Bone marrow (tissue), 2 donors: ENCODE results near the gene HOXC5.

Source experiments
- DNase-seq, 2 donors: peaks; one replicate each; lab custom pipeline; 2025; lab: John Stamatoyannopoulos, UW

Gene HOXC5

DNA sequence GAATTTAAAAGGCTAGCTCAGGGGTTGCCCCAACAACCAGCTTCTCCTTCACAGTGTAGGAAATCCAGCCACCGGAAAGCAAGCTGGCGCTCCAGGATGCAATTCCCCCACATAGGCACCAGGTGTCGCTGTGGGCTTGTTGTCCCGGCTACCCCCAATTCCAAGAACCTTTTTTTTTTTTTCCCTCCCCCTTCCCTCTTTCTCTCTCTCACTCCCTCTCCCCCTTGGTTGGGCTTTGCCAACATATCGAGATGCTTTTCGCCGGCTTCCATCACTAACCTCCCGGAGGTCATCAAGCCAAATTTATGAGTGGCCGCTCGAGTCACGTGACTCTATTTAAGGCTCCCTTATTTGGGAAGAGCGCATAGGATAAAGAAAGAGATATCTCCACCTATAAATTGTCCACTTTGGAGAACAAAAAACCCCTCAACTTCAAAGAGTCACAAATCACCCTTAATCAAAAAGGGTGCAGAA lies at the start of gene HOXC5:
HOXC5 (plus strand) TSS at position 424 of the 474 bp plus-strand sequence. CDS start 73 bp downstream, outside the sequence.
- peak; percentile 9 to 22 for DNase-seq

GRCh38 chr12:53983568-53983949 lies 49.3 kb upstream of the HOXC5 start:
- no peak for DNase-seq

- no peak for DNase-seq
These were observed 48.8 kb upstream of the HOXC5 start for GRCh38 chr12:53983950-53984572.

GRCh38 chr12:53984901-53985691 lies 47.8 kb upstream of the HOXC5 start, which contains the start of gene HOXC10:
HOXC10 (plus strand) TSS chr12:53985146; CDS start chr12:53985260, 114 bp downstream.
- DNase-seq: peak; percentile 22 to 43

DNA sequence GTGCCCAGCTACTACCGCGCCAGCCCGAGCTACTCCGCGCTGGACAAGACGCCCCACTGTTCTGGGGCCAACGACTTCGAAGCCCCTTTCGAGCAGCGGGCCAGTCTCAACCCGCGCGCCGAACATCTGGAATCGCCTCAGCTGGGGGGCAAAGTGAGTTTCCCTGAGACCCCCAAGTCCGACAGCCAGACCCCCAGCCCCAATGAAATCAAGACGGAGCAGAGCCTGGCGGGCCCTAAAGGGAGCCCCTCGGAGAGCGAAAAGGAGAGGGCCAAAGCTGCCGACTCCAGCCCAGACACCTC lies 47.2 kb upstream of the HOXC5 start:
- DNase-seq: no peak

DNA sequence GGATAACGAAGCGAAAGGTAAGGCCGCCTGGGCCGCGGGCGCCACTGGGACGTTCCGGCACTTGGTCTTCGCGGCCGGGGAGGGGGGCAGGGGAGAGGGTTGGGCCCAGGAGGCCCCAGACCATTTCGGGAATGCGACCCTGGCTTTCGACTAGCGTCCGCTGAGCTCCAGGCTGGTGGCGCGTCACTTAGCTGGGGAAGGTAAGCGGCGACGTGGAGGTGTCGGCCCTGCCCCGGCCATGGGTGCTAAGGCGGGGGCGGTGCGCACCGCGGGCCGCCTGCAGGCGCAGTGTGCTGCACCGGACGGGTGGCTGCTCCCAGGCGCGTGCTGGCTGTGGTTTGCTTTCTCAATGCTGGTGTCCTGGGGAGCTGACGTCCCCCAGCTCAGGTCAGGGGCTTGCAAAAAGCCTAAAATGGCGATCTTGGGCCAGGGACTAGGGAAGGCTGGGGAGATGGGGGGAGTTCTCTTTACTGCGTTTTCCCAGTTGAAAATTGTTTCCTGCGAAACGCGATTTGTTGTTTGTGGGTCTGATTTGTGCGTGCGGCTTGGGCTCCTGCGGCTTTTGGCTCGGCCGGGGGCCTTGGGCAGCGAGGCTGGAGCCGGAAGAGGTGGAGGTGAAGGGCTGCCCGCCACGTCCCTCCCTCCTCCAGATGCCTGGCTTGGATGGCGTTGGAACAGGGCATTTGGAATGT lies 46.7 kb upstream of the HOXC5 start:
- DNase-seq: no peak

- DNase-seq: no peak
These were observed 46.0 kb upstream of the HOXC5 start for GRCh38 chr12:53986686-53987483.

DNA sequence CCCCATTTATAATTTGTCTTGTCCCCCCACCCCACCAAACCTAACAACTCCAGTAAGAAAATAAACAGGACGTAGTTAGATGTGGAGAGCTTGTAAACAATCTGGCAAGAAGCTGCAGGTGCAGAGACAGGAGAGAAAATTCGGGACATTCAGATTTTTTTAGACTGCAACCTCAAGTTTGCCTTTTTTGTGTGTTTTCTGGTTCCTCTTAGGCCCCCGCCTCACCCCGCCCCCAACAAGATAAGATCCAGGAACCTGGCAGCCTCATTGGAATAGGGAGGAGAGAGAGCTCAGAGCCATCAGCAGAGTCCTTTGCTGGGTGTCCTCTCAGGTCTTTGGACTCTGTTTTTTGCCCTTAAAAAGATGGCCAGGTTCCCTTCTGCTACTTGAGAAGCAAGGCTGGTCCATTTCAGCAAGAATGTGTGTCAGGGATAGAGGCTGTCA lies 45.0 kb upstream of the HOXC5 start:
- DNase-seq: no peak

DNA sequence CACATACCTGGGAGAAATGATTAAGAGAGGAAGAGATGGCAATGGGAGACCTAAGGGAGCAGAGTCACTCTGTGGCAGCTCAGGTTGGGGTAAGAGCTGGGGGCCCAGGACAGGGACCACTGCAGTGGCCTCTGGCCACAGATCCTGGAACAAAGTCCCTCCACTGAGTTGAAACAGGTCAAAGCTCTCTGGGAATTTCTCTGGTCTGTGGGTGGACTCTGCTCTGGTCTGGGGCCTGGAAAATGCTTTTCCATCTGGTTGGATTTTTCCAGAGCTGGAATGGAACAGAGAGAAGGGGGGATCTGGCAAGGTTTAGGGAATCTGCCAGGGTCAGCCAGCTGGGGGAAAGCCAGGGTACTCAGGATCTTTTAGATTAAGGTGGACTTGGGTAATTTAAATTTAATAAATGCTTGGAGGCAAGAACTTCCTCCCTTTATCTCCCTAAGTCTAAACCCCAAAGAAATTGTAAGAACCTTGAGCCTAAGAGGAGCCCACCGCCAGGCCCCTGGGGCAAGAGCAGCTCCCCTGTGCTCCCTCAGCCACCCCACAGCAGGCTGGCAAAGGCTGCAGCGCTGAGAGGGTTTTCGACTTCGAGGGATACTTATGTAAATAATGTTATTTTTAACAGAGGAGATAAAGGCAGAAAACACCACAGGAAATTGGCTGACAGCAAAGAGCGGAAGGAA lies 44.2 kb upstream of the HOXC5 start:
- DNase-seq: no peak

DNA sequence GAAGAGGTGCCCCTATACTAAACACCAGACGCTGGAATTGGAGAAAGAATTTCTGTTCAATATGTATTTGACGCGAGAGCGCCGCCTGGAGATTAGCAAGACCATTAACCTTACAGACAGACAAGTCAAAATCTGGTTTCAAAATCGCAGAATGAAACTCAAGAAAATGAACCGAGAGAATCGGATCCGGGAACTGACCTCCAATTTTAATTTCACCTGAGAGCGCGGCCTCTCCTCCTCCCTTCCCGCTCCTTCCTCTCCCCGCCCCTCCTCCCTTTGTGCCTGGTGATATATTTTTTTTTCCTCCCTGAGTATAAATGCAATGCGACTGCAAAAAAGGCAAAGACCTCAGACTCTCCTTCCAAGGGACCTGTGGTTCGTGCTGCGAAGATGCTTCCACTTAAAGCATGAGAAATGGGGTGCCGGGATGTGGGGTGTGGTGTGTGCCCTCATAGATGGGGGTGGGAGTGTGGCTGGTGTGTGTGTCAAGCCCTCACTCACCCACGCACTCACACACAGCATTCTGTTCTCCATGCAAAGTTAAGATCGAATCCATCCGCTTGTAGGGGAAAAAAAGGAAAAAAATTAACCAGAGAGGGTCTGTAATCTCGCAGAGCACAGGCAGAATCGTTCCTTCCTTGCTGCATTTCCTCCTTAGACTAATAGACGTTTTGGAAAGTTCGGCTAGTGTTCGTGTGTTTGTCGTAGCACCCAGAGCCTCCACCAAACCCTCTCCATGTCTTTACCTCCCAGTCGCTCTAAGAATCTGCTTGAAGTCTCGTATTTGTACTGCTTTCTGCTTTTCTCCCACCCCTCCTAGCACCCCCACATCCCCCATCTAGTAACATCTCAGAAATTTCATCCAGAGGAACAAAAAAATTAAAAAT lies 43.4 kb upstream of the HOXC5 start:
- DNase-seq: no peak

GRCh38 chr12:53990311-53991076 lies 42.4 kb upstream of the HOXC5 start:
- DNase-seq: no peak

GRCh38 chr12:53991077-53991460 lies 41.8 kb upstream of the HOXC5 start:
- DNase-seq: no peak

GRCh38 chr12:53992377-53992889 lies 40.4 kb upstream of the HOXC5 start:
- no peak for DNase-seq

DNA sequence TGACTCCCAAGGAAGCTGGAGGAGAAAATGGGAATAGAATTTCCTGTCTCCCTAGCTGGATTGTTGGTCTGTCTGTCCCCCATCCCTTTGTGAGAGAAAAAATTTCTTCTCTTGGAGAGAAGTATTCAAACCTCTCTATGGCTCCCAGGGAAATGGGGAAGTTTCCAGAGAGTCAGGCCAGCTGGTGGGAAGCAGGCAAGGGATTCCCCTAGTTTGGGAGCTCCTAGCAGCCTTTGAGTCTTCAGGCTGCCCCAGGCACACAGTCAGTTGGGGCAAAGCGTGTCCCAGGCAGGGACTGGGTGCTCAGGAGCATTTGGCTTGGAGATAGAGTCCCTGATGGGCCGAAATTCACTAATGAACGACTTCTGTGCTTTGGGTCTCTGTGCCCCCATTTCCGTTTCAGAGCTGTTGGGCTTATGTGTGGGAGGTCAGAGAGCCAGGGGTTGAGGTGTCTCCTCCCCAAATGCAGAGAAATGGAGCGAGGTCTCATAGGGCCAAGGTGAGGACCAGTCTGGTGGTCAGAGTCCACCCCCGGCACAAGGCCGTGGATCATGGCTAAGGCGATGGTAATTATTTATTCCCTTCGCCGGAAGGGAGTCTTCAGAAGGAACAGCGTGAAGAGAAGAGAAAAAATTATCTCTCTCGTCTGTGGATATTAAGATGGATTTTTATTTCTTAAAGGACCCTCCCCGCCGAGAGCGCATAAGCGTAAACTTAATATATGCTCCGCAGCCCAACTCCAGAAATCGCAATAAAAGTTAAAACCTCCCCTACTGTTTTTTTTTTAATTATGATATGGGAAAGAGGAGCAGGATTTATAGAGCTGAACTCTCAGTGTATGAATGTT lies 39.5 kb upstream of the HOXC5 start:
- DNase-seq: no peak

DNA sequence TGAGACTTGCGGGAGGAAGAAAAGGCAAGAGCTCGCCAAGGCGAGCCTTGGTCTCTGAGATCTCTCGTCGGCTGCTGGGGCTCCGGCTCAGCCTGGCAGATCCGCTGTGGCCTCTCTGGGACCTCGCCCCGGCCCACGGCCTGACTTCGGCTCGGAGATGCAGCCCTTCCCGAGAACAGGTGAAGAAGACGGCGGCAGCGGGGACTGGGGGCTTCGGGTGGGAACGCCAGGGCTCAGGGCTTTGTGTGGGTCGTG lies 38.9 kb upstream of the HOXC5 start:
- DNase-seq: no peak

- no peak for DNase-seq
These were observed 38.4 kb upstream of the HOXC5 start for GRCh38 chr12:53994264-53995001.

GRCh38 chr12:53995002-53995377 lies 37.9 kb upstream of the HOXC5 start:
- no peak for DNase-seq
